AG09309 (cell line): Measurements from ENCODE around the gene DCHS2.

Source experiments
- DNase-seq: peaks from one replicate; pipeline ENCODE4 v3.0.0-alpha.2; 2010; ENCODE audit warnings: low read depth
- H3K4me3 ChIP-seq: 2 replicates; pipeline ENCODE4 v1.5.1; 2011; ENCODE audit warnings: mild to moderate bottlenecking, low read depth, low read length, moderate library complexity; ENCODE audit not compliant: control insufficient read depth
- CTCF ChIP-seq: IDR thresholded peaks from 2 replicates; pipeline ENCODE4 v1.5.1; 2011; ENCODE audit warnings: mild to moderate bottlenecking, low read depth, low read length, inconsistent platforms; ENCODE audit not compliant: insufficient read depth, control insufficient read depth; ENCODE audit errors: missing control alignments

DCHS2 gene

GRCh38 chr4:154304679-154305078 lies 186.9 kb downstream of the DCHS2 start:
- TF ChIP-seq CTCF = no peak
- H3K4me3 ChIP-seq = no peak overlapping the region
- no peak for DNase-seq

GRCh38 chr4:154294652-154295350 lies 196.8 kb downstream of the DCHS2 start:
- no peak overlapping the region for H3K4me3 ChIP-seq
- TF ChIP-seq CTCF = no peak
- no peak for DNase-seq

- TF ChIP-seq CTCF = no peak
- no peak for DNase-seq
- no peak overlapping the region for H3K4me3 ChIP-seq
Observed at GRCh38 chr4:154293427-154293826, 198.2 kb downstream of the DCHS2 start.

- TF ChIP-seq CTCF = no peak
- no peak for DNase-seq
- H3K4me3 ChIP-seq = no peak overlapping the region
Observed at GRCh38 chr4:154292589-154292988, 199.0 kb downstream of the DCHS2 start.

- no peak for DNase-seq
- H3K4me3 ChIP-seq = no peak overlapping the region
- no peak for TF ChIP-seq CTCF
Observed at GRCh38 chr4:154277172-154277571, 214.4 kb downstream of the DCHS2 start.

- TF ChIP-seq CTCF = no peak
- DNase-seq = no peak
- H3K4me3 ChIP-seq = no peak overlapping the region
Observed at GRCh38 chr4:154276496-154276895, 215.1 kb downstream of the DCHS2 start.
